ENCODE measurements around the gene CREBBP. TPM values are rescaled to one million over a fixed set of nuclear protein-coding genes. Genes with fewer than 3 reads are reported as not detected.

The CREBBP gene
- total RNA-seq, 1 experiment from 2014 or later, result 79.6 TPM

GRCh38 chr16:3780570-3780969 lies 99.9 kb downstream of the CREBBP start:
- H3K4me1 ChIP-seq (ENCODE audit: insufficient read depth, low read length, poor library complexity, severe bottlenecking), result no peaks in the 10 kb centered on the region
- intact Hi-C loops (cut with micrococcal nuclease; ENCODE audit: unreplicated experiment), result no loop called here
- no peak overlapping the region for H3K4me3 ChIP-seq (ENCODE audit: low read depth, low read length, poor library complexity, severe bottlenecking)
- ChIA-PET CTCF (interaction anchor here (0.6 kb wide), 1 partner anchor 473 kb away, joined by 3 read pairs; no protein-coding TSS in a partner anchor), POLR2A (ENCODE audit: low non-redundant PET) (no interaction called here)
- no peaks in the 10 kb centered on the region for H3K27me3 ChIP-seq (replicated peaks; ENCODE audit: insufficient read depth, low read depth, low read length, poor library complexity)
- H3K36me3 ChIP-seq (ENCODE audit: insufficient read depth, low read length, poor library complexity, severe bottlenecking), result peaks cover 56% of the 10 kb centered on the region
- H3K27ac ChIP-seq (ENCODE audit: low read depth, low read length, poor library complexity, severe bottlenecking), result no peak overlapping the region
- no TSS peak for BruUV-seq (replicated peaks)
- no peaks in the 10 kb centered on the region for H3K9me3 ChIP-seq (ENCODE audit: low read depth, low read length, poor library complexity, severe bottlenecking)
- peak; percentile 61 for DNase-seq (ENCODE audit: low spot score)
- peak; percentile 47 for TF ChIP-seq CTCF (conservative IDR thresholded peaks at IDR 0.05; ENCODE audit: low read depth, low read length)
- TF ChIP-seq EZH2 (IDR thresholded peaks at IDR 0.05; ENCODE audit: borderline replicate concordance, low read depth, low read length, poor library complexity, severe bottlenecking), result no peak

GRCh38 chr16:3776316-3776715 lies 104.2 kb downstream of the CREBBP start:
- H3K36me3 ChIP-seq (ENCODE audit: insufficient read depth, low read length, poor library complexity, severe bottlenecking), result peaks cover 67% of the 10 kb centered on the region
- no peaks in the 10 kb centered on the region for H3K9me3 ChIP-seq (ENCODE audit: low read depth, low read length, poor library complexity, severe bottlenecking)
- BruUV-seq (replicated peaks), result no TSS peak
- CTCF ChIA-PET, result no interaction called here
- intact Hi-C loops (cut with micrococcal nuclease; ENCODE audit: unreplicated experiment), result no loop called here
- no peak for DNase-seq (ENCODE audit: low spot score)
- no peaks in the 10 kb centered on the region for H3K27me3 ChIP-seq (replicated peaks; ENCODE audit: insufficient read depth, low read depth, low read length, poor library complexity)
- no peak overlapping the region for H3K27ac ChIP-seq (ENCODE audit: low read depth, low read length, poor library complexity, severe bottlenecking)
- H3K4me3 ChIP-seq (ENCODE audit: low read depth, low read length, poor library complexity, severe bottlenecking), result no peak overlapping the region
- TF ChIP-seq CTCF (conservative IDR thresholded peaks at IDR 0.05; ENCODE audit: low read depth, low read length) (no peak), EZH2 (IDR thresholded peaks at IDR 0.05; ENCODE audit: borderline replicate concordance, low read depth, low read length, poor library complexity, severe bottlenecking) (no peak)
- POLR2A ChIA-PET (ENCODE audit: low non-redundant PET), result no interaction called here
- H3K4me1 ChIP-seq (ENCODE audit: insufficient read depth, low read length, poor library complexity, severe bottlenecking), result no peaks in the 10 kb centered on the region

- intact Hi-C loops (cut with micrococcal nuclease; ENCODE audit: unreplicated experiment), result no loop called here
- H3K4me1 ChIP-seq (ENCODE audit: insufficient read depth, low read length, poor library complexity, severe bottlenecking), result no peaks in the 10 kb centered on the region
- H3K27me3 ChIP-seq (replicated peaks; ENCODE audit: insufficient read depth, low read depth, low read length, poor library complexity), result no peaks in the 10 kb centered on the region
- H3K36me3 ChIP-seq (ENCODE audit: insufficient read depth, low read length, poor library complexity, severe bottlenecking), result peaks cover 66% of the 10 kb centered on the region
- DNase-seq (ENCODE audit: low spot score), result no peak
- H3K4me3 ChIP-seq (ENCODE audit: low read depth, low read length, poor library complexity, severe bottlenecking), result no peak overlapping the region
- CTCF ChIA-PET, result no interaction called here
- POLR2A ChIA-PET (ENCODE audit: low non-redundant PET), result no interaction called here
- no peaks in the 10 kb centered on the region for H3K9me3 ChIP-seq (ENCODE audit: low read depth, low read length, poor library complexity, severe bottlenecking)
- no peak for TF ChIP-seq CTCF (conservative IDR thresholded peaks at IDR 0.05; ENCODE audit: low read depth, low read length)
- TF ChIP-seq EZH2 (IDR thresholded peaks at IDR 0.05; ENCODE audit: borderline replicate concordance, low read depth, low read length, poor library complexity, severe bottlenecking), result no peak
- no TSS peak for BruUV-seq (replicated peaks)
- no peak overlapping the region for H3K27ac ChIP-seq (ENCODE audit: low read depth, low read length, poor library complexity, severe bottlenecking)
These were observed 105.7 kb downstream of the CREBBP start for GRCh38 chr16:3774819-3775218.

All from A673 (cell line).